Endothelial cell of umbilical vein (primary cell): ENCODE measurements around the gene TEK. TPM values are rescaled to one million over a fixed set of nuclear protein-coding genes. Genes with fewer than 3 reads are reported as not detected.
A peak's percentile ranks its signal among the peaks of the same experiment; 100 is the strongest.

Source experiments
- BruUV-seq: library from RNA; stranded (reverse); fragments of 400-500 nt; replicated peaks from 2 replicates; lab custom pipeline; 2021; lab: Mats Ljungman, UMichigan
- CTCF ChIA-PET: fragments of 300-600, 350-600 bp; sonication (Branson Sonifier 250); formaldehyde crosslinking; loops from one replicate; lab custom pipeline; 2021; ENCODE audit warnings: antibody characterized with exemption, inconsistent platforms; lab: Charles Lee
- POLR2A ChIA-PET: fragments of 300-600, 350-600 bp; sonication (Branson Sonifier 250); formaldehyde crosslinking; loops from one replicate; lab custom pipeline; 2021; ENCODE audit warnings: antibody characterized with exemption, inconsistent platforms; lab: Charles Lee
- DNase-seq: peaks from one replicate; pipeline ENCODE4 v3.0.0-alpha.2; 2011; ENCODE audit warnings: low read depth, low spot score
- FAIRE-seq: peaks from 2 replicates; lab custom pipeline; 2011; peaks lifted over from hg19 to GRCh38; lab: Jason Lieb, UNC
- H2AFZ ChIP-seq: 2 replicates; pipeline ENCODE4 v1.6.0; 2012; ENCODE audit warnings: low read depth, low read length, control low read depth, inconsistent platforms
- H3K27ac ChIP-seq: 2 replicates; pipeline ENCODE4 v1.5.1; 2011; ENCODE audit warnings: low read depth, mild to moderate bottlenecking, control low read depth, low read length, moderate library complexity; ENCODE audit not compliant: insufficient read depth
- H3K27me3 ChIP-seq, 2 experiments: 2 replicates each; pipeline versions ENCODE4 v1.6.0 to v1.6.1; 2011; ENCODE audit warnings: low read length in 2 of 2, mixed read lengths in 1 of 2; ENCODE audit not compliant: control insufficient read depth in 2 of 2, insufficient read depth in 2 of 2
- H3K36me3 ChIP-seq, 2 experiments: 2 replicates in 1 of 2; 3 replicates in 1 of 2; pipeline ENCODE4 v1.5.1; 2011; ENCODE audit warnings: low read length in 2 of 2, mild to moderate bottlenecking in 1 of 2, moderate library complexity in 1 of 2; ENCODE audit not compliant: control insufficient read depth in 2 of 2, insufficient read depth in 2 of 2; ENCODE audit errors: extremely low read depth in 1 of 2
- H3K4me1 ChIP-seq: 3 replicates; pipeline ENCODE4 v1.5.1; 2011; ENCODE audit warnings: mild to moderate bottlenecking, low read length; ENCODE audit not compliant: control insufficient read depth, insufficient read depth; ENCODE audit errors: extremely low read depth
- H3K4me2 ChIP-seq: 2 replicates; pipeline ENCODE4 v1.6.1; 2011; ENCODE audit warnings: low read length, control low read depth, mixed read lengths; ENCODE audit not compliant: insufficient read depth
- H3K4me3 ChIP-seq, 3 experiments: fragments of 200-600 bp in 1 of 3; sonication (generic), shearing (Covaris generic) in 1 of 3; replicated peaks in 1 of 3; 2 replicates each; pipeline ENCODE4 v1.5.1; 2011 to 2016; ENCODE audit warnings: control low read depth in 3 of 3, low read length in 3 of 3, mild to moderate bottlenecking in 2 of 3, inconsistent platforms in 1 of 3, low read depth in 1 of 3, moderate library complexity in 1 of 3; ENCODE audit not compliant: insufficient read depth in 1 of 3
- H3K79me2 ChIP-seq: 2 replicates; pipeline ENCODE4 v1.6.0; 2012; ENCODE audit warnings: low read length, inconsistent platforms; ENCODE audit not compliant: control insufficient read depth, insufficient read depth
- H3K9ac ChIP-seq: replicated peaks from 2 replicates; pipeline ENCODE3; 2011; ENCODE audit warnings: low read length, control low read depth; ENCODE audit not compliant: insufficient read depth; ENCODE audit errors: extremely low read depth
- H3K9me1 ChIP-seq: replicated peaks from 3 replicates; pipeline ENCODE4 v1.6.0; 2011; ENCODE audit warnings: mild to moderate bottlenecking, low read length; ENCODE audit not compliant: control insufficient read depth, insufficient read depth; ENCODE audit errors: extremely low read depth
- H3K9me3 ChIP-seq: replicated peaks from 2 replicates; pipeline ENCODE4 v1.5.1; 2012; ENCODE audit warnings: low read length, inconsistent platforms; ENCODE audit not compliant: control insufficient read depth, insufficient read depth
- H4K20me1 ChIP-seq: replicated peaks from 2 replicates; pipeline ENCODE3; 2011; ENCODE audit warnings: mild to moderate bottlenecking, low read length; ENCODE audit not compliant: control insufficient read depth, insufficient read depth; ENCODE audit errors: extremely low read depth
- CTCF ChIP-seq, 2 donors: IDR thresholded peaks; 1 replicate in 1 of 2; 2 replicates in 1 of 2; pipeline ENCODE4 v1.5.1; 2011; ENCODE audit warnings: low read length in 2 of 2, mild to moderate bottlenecking in 2 of 2, moderate library complexity in 2 of 2, control low read depth in 1 of 2, inconsistent platforms in 1 of 2, low read depth in 1 of 2; ENCODE audit not compliant: insufficient read depth in 1 of 2; ENCODE audit errors: extremely low read depth in 1 of 2
- EZH2 ChIP-seq: IDR thresholded peaks from 2 replicates; pipeline ENCODE4 v1.6.1; 2012; ENCODE audit warnings: borderline replicate concordance, low read depth, mild to moderate bottlenecking, moderate library complexity, low read length, inconsistent platforms; ENCODE audit not compliant: severe bottlenecking
- FOS ChIP-seq: IDR thresholded peaks from 2 replicates; pipeline ENCODE4 v1.6.1; 2011; ENCODE audit warnings: mild to moderate bottlenecking, low read length, moderate library complexity, borderline replicate concordance; ENCODE audit not compliant: insufficient read depth
- GATA2 ChIP-seq: IDR thresholded peaks from 2 replicates; pipeline ENCODE4 v1.7.0; 2011; ENCODE audit warnings: low read depth, mild to moderate bottlenecking, moderate library complexity, mixed read lengths, low read length; ENCODE audit not compliant: insufficient read length, insufficient read depth
- JUN ChIP-seq: IDR thresholded peaks from 2 replicates; pipeline ENCODE4 v1.6.1; 2011; ENCODE audit warnings: borderline replicate concordance, low read depth; ENCODE audit not compliant: insufficient read length, insufficient read depth
- MYC ChIP-seq: IDR thresholded peaks from one replicate; pipeline ENCODE4 v1.6.1; 2011; ENCODE audit warnings: mild to moderate bottlenecking, low read depth, low read length
- POLR2AphosphoS5 ChIP-seq: IDR thresholded peaks from 2 replicates; pipeline ENCODE4 v1.6.1; 2012; ENCODE audit warnings: low read depth, mild to moderate bottlenecking, control low read depth, low read length, moderate library complexity; ENCODE audit not compliant: insufficient read depth
- dilution Hi-C: fragments of 300-500 bp; cut with MboI; formaldehyde crosslinking; loops from one replicate; pipeline ENCODE4 v1.15.0; 2019; ENCODE audit warnings: low sequenced_read_pairs; ENCODE audit not compliant: extremely low pct_ligation_motif_present
- intact Hi-C: fragments of 100-400 bp; cut with micrococcal nuclease; formaldehyde crosslinking; loops from one replicate; pipeline ENCODE4 v1.10.0; 2022
- polyA plus RNA-seq, 4 experiments: library from polyadenylated mRNA; depleted of rRNA in 3 of 4; stranded (reverse) in 3 of 4; unstranded in 1 of 4; fragments of >200 nt; gene quantifications; 2 replicates each; pipeline versions ENCODE4 v1.2.1 to v1.2.3, GENCODE V29; 2011 to 2012; ENCODE audit warnings: missing spikeins in 1 of 4
- total RNA-seq: library from RNA; stranded (reverse); gene quantifications from 2 replicates; pipeline ENCODE4 v1.2.3, GENCODE V29; 2021

The TEK gene
- total and polyA plus RNA-seq, 2 donors (not counting 3 experiments of a cell fraction or from before 2014, with no cell fraction given), result 26.9 to 44.1 TPM

GRCh38 chr9:27276193-27277030, 167.4 kb downstream of the TEK start:
- Histone ChIP-seq H3K27ac (no peak overlapping the region), H4K20me1 (no peaks in the 10 kb centered on the region), H3K79me2 (no peaks in the 10 kb centered on the region), H3K9me1 (no peaks in the 10 kb centered on the region), H3K9ac (no peak overlapping the region), H3K36me3 (no peaks in the 10 kb centered on the region), H2AFZ (peak overlapping the region; percentile 82), H3K4me1 (no peaks in the 10 kb centered on the region), H3K4me3 (no peak overlapping the region), H3K4me2 (peak overlapping the region; percentile 43), H3K9me3 (no peaks in the 10 kb centered on the region), H3K27me3 (peaks cover 0 to 7% of the 10 kb centered on the region in 2 experiments)
- no TSS peak for BruUV-seq
- FAIRE-seq (peak; percentile 78), DNase-seq (peak; percentile 72)
- intact Hi-C loops (loop anchor here (1.0 to 10.0 kb wide), 5 partner anchors 166 to 532 kb away; partner anchors contain the start of genes CAAP1 and IFT74), dilution Hi-C loops (no loop called here)
- ChIA-PET POLR2A (no interaction called here), CTCF (interaction anchor here (0.6 to 2.5 kb wide), 28 partner anchors 10 to 534 kb away, joined by 3 to 12 read pairs (median 4); partner anchors contain the start of gene CAAP1)
- TF ChIP-seq CTCF (IDR thresholded peaks at IDR 0.05; ENCODE audit: extremely low read depth in 1 of 2, insufficient read depth in 1 of 2, low read depth in 1 of 2, low read length in 2 of 2), result peak; percentile 37 to 53
- no peak for TF ChIP-seq POLR2AphosphoS5

- H3K9me3 ChIP-seq, result no peaks in the 10 kb centered on the region
- H3K4me3 ChIP-seq, result no peak overlapping the region
- H3K9ac ChIP-seq, result no peak overlapping the region
- H3K9me1 ChIP-seq, result no peaks in the 10 kb centered on the region
- H2AFZ ChIP-seq, result no peak overlapping the region
- no peak for FAIRE-seq
- H3K27ac ChIP-seq, result no peak overlapping the region
- no peak overlapping the region for H3K4me2 ChIP-seq
- ChIA-PET CTCF (interaction anchor here (0.5 kb wide), 1 partner anchor 211 kb away, joined by 3 read pairs; no protein-coding TSS in a partner anchor), POLR2A (no interaction called here)
- TF ChIP-seq JUN, result no peak
- no peak for TF ChIP-seq EZH2
- no peak for TF ChIP-seq GATA2
- TF ChIP-seq MYC, result no peak
- no peak for TF ChIP-seq CTCF (IDR thresholded peaks at IDR 0.05; ENCODE audit: extremely low read depth in 1 of 2, insufficient read depth in 1 of 2, low read depth in 1 of 2, low read length in 2 of 2)
- no peak for TF ChIP-seq POLR2AphosphoS5
- TF ChIP-seq FOS, result no peak
- H3K36me3 ChIP-seq, result no peaks in the 10 kb centered on the region
- no peaks in the 10 kb centered on the region for H3K4me1 ChIP-seq
- dilution Hi-C loops, result no loop called here
- DNase-seq, result no peak
- BruUV-seq, result no TSS peak
- peaks cover 3 to 11% of the 10 kb centered on the region in 2 experiments for H3K27me3 ChIP-seq
- no peaks in the 10 kb centered on the region for H4K20me1 ChIP-seq
- H3K79me2 ChIP-seq, result no peaks in the 10 kb centered on the region
- intact Hi-C loops, result loop anchor here (5.0 to 10.0 kb wide), 2 partner anchors 321 to 384 kb away; partner anchors contain the start of genes CAAP1 and IFT74
Measured at GRCh38 chr9:27278374-27278773, 169.3 kb downstream of the TEK start.
